GM12878 (cell line): ENCODE results near the gene MYBL2. TPM values are rescaled to one million over a fixed set of nuclear protein-coding genes. Genes with fewer than 3 reads are reported as not detected.

Experiments
- ATAC-seq: fragments of 200-7000 bp; cut with Tn5 transposase; 3 replicates; pipeline ENCODE4 v1.9.1; 2020; ENCODE audit warnings: mild to moderate bottlenecking, moderate library complexity
- BruUV-seq: library from RNA; stranded (reverse); fragments of 400-500 nt; replicated peaks from 2 replicates; lab custom pipeline; 2021; lab: Mats Ljungman, UMichigan
- CTCF ChIA-PET: fragments of 300-600 bp; sonication (Branson Sonifier 250); formaldehyde crosslinking; extraction: SDS; loops from one replicate; lab custom pipeline; 2021; ENCODE audit warnings: inconsistent platforms; lab: Yijun Ruan, JAX
- POLR2A ChIA-PET: fragments of 350-600 bp; formaldehyde crosslinking; extraction: SDS; loops from one replicate; lab custom pipeline; 2021; ENCODE audit warnings: inconsistent platforms; lab: Charles Lee
- RAD21 ChIA-PET: fragments of 300-600 bp; sonication (Branson Sonifier 250); formaldehyde crosslinking; loops from one replicate; lab custom pipeline; 2023; ENCODE audit warnings: antibody characterized with exemption; ENCODE audit not compliant: unreplicated experiment; lab: Charles Lee
- SMC1A ChIA-PET: fragments of 300-600 bp; sonication (Branson Sonifier 250); formaldehyde crosslinking; loops from one replicate; lab custom pipeline; 2023; ENCODE audit not compliant: unreplicated experiment, uncharacterized antibody; lab: Charles Lee
- DNase-seq: peaks from one replicate; pipeline ENCODE4 v3.0.0-alpha.2; 2011; ENCODE audit warnings: low read depth, low spot score
- FAIRE-seq: peaks from 3 replicates; lab custom pipeline; 2011; peaks lifted over from hg19 to GRCh38; lab: Jason Lieb, UNC
- H2AFZ ChIP-seq: 2 replicates; pipeline ENCODE4 v1.6.0; 2011; ENCODE audit warnings: low read depth, low read length, control low read depth; ENCODE audit not compliant: control insufficient read depth
- H3K27ac ChIP-seq: 2 replicates; pipeline ENCODE4 v1.5.1; 2011; ENCODE audit warnings: control low read depth; ENCODE audit not compliant: control insufficient read depth, insufficient read depth
- H3K27me3 ChIP-seq, 2 experiments: replicated peaks in 1 of 2; 2 replicates each; pipeline versions ENCODE4 v1.6.0 to v1.6.1; 2011; ENCODE audit warnings: low read length in 1 of 2; ENCODE audit not compliant: control insufficient read depth in 2 of 2, insufficient read depth in 2 of 2
- H3K36me3 ChIP-seq, 2 experiments: 2 replicates each; pipeline ENCODE4 v1.5.1; 2011; ENCODE audit warnings: low read length in 1 of 2; ENCODE audit not compliant: control insufficient read depth in 2 of 2, insufficient read depth in 2 of 2
- H3K4me1 ChIP-seq: 2 replicates; pipeline ENCODE4 v1.6.1; 2011; ENCODE audit warnings: mild to moderate bottlenecking, low read length, moderate library complexity, mixed read lengths; ENCODE audit not compliant: control insufficient read depth, insufficient read depth
- H3K4me2 ChIP-seq: 2 replicates; pipeline ENCODE4 v1.6.0; 2011; ENCODE audit warnings: control low read depth; ENCODE audit not compliant: control insufficient read depth, insufficient read depth
- H3K4me3 ChIP-seq: fragments of 200-600 bp; sonication (generic); 2 replicates; pipeline ENCODE4 v1.5.1; 2016
- H3K79me2 ChIP-seq: 2 replicates; pipeline ENCODE4 v1.6.0; 2011; ENCODE audit warnings: low read length; ENCODE audit not compliant: control insufficient read depth, insufficient read depth
- H3K9ac ChIP-seq: 2 replicates; pipeline ENCODE4 v1.8.0; 2011; ENCODE audit warnings: low read length, control low read depth, mixed read lengths; ENCODE audit not compliant: control insufficient read depth, insufficient read depth
- H3K9me3 ChIP-seq: replicated peaks from 3 replicates; pipeline ENCODE4 v1.5.1; 2011; ENCODE audit warnings: mild to moderate bottlenecking, low read length; ENCODE audit not compliant: control insufficient read depth, insufficient read depth
- H4K20me1 ChIP-seq: 2 replicates; pipeline ENCODE4 v1.6.0; 2011; ENCODE audit not compliant: control insufficient read depth, insufficient read depth
- ASH2L ChIP-seq: fragments of 300-600, 200-600 bp; sonication (generic); IDR thresholded peaks from 2 replicates; pipeline ENCODE4 v1.6.1; 2017; ENCODE audit warnings: low read depth, mild to moderate bottlenecking, borderline replicate concordance
- GATAD2B ChIP-seq: fragments of 450-650 bp; conservative IDR thresholded peaks from 2 replicates; pipeline ENCODE4 v1.6.1; 2017; ENCODE audit warnings: low read depth, mild to moderate bottlenecking, moderate library complexity
- RAD51 ChIP-seq: fragments of 450-650 bp; IDR thresholded peaks from 2 replicates; pipeline ENCODE4 v1.6.1; 2016; ENCODE audit warnings: moderate library complexity, mild to moderate bottlenecking, inconsistent platforms
- STAT1 ChIP-seq: fragments of 450-650 bp; conservative IDR thresholded peaks from 2 replicates; pipeline ENCODE4 v1.6.1; 2014; ENCODE audit warnings: antibody characterized with exemption, mild to moderate bottlenecking
- ZSCAN29 ChIP-seq: fragments of 450-650 bp; IDR thresholded peaks from 2 replicates; pipeline ENCODE4 v1.6.1; 2017; ENCODE audit warnings: mild to moderate bottlenecking, moderate library complexity
- WGBS: methylation state at CpG from one replicate; pipeline ENCODE4 v1.1.6; 2016; ENCODE audit warnings: low lambda C conversion rate; ENCODE audit not compliant: insufficient replicate concordance, insufficient coverage; ENCODE audit errors: missing lambda C conversion rate; 5-methylcytosine and 5-hydroxymethylcytosine counted together
- in situ Hi-C: fragments of 300-500 bp; cut with MboI; formaldehyde crosslinking; loops from 9 replicates; pipeline ENCODE4 v1.14.3; 2018; ENCODE audit warnings: mixed read lengths
- intact Hi-C: fragments of 100-400 bp; cut with micrococcal nuclease; formaldehyde crosslinking; loops from one replicate; pipeline ENCODE4 v1.14.2; 2022; ENCODE audit not compliant: unreplicated experiment
- polyA plus RNA-seq, 11 experiments: library from polyadenylated mRNA; depleted of rRNA in 4 of 11; unstranded in 6 of 11; stranded (reverse) in 5 of 11; fragments of >200 nt; fragmentation: Nextera tagmentation in 4 of 11; fragmentation: Illumina TruSeq in 1 of 11; extraction: Ambion mirVana in 4 of 11; extraction: Trizol in 1 of 11; gene quantifications; 1 replicate in 1 of 11; 2 replicates in 10 of 11; pipeline versions ENCODE4 v1.2.1 to v1.2.3, GENCODE V29; 2011 to 2016; ENCODE audit warnings: inconsistent platforms in 2 of 11, missing spikeins in 2 of 11, low read depth in 1 of 11
- total RNA-seq, 4 experiments: library from RNA; depleted of rRNA in 3 of 4; stranded (reverse); fragments of >200 nt in 3 of 4; fragmentation: Illumina TruSeq in 1 of 4; extraction: Trizol in 1 of 4; gene quantifications; 2 replicates each; pipeline versions ENCODE4 v1.2.1 to v1.2.3, GENCODE V29; 2013 to 2021

Gene MYBL2
- total and polyA plus RNA-seq, 10 of the 15 experiments (the other 5 are each of a cell fraction or from before 2014, with no cell fraction given) = 4.5 to 213 (median 74.2) TPM

DNA sequence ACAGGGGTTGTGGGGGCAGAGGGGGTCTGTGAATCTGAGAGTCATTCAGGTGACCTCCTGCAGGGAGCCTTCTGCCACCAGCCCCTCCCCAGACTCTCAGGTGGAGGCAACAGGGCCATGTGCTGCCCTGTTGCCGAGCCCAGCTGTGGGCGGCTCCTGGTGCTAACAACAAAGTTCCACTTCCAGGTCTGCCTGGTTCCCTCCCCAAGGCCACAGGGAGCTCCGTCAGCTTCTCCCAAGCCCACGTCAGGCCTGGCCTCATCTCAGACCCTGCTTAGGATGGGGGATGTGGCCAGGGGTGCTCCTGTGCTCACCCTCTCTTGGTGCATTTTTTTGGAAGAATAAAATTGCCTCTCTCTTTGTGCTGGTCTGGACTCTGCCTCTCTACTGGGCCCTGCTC lies 49.2 kb downstream of the MYBL2 start (continued):
- TF ChIP-seq RAD51 (no peak), STAT1 (no peak), ZSCAN29 (no peak)

DNA sequence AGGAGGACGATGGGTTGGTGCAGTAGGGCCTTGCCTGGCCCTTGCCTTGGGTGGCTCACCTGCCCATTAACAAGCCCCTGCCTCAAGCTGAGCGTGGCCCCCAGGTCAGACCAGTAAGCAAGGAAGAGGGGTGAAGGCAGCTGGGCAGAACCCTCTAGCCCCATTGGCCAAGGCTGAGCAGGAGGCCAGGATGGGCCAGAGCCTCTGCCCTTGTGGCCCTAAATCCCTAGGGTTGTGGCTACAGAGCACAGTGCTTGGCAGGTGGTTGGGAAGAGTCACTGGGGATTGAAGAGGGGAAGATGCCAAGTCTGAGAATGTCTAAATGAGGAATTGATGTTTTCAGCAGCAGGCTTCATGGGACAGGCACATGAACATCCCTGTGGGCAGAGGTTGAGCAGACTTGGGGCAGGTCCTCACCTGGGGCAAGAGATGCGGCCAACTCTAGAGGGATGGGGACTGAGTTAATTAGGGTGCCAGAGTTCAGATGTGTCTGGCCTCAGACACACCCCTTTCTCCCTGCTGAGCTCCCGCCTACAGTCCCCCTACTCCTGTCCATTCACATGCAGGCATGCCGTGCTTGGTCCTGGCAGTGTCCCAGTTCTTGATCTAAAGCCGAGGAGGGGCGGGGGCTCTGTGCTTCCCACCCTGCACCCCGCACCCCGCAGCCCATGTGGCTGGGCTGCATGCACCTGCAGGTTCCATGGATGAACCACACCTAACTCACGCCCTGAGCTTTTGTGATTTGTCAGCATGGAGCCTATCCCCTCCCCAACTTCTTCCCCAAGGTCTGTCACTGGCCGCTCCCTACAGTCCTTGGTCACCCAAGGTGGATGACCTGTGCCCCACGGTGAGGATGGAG lies 50.1 kb downstream of the MYBL2 start:
- Histone ChIP-seq H2AFZ (no peak overlapping the region), H3K4me2 (no peak overlapping the region), H3K27ac (no peak overlapping the region), H3K36me3 (peaks cover 9 to 29% of the 10 kb centered on the region in 2 experiments; a peak in 3 of 4 replicates), H3K79me2 (no peaks in the 10 kb centered on the region), H4K20me1 (no peaks in the 10 kb centered on the region), H3K27me3 (no peaks in the 10 kb centered on the region), H3K9ac (no peak overlapping the region), H3K9me3 (no peaks in the 10 kb centered on the region; the same call in 1 of the 3 replicates), H3K4me1 (peaks cover 3% of the 10 kb centered on the region; the same call in 1 of the 2 replicates), H3K4me3 (no peak overlapping the region)
- in situ Hi-C loops (no loop called here), intact Hi-C loops (no loop called here)
- no TSS peak for BruUV-seq
- ATAC-seq (no peak), DNase-seq (no peak), FAIRE-seq (no peak)
- no peak for TF ChIP-seq ASH2L
- TF ChIP-seq GATAD2B = no peak
- ChIA-PET SMC1A (interaction anchor here (1.9 to 2.5 kb wide), 2 partner anchors 11 to 16 kb away, joined by 8 to 10 read pairs; partner anchors contain the start of gene GTSF1L), POLR2A (interaction anchor here (0.6 to 0.9 kb wide), 2 partner anchors 19 to 33 kb away, joined by 3 to 7 read pairs; no protein-coding TSS in a partner anchor), CTCF (no interaction called here), RAD21 (no interaction called here)
- 96% methylated on average over 11 of the region's 12 CpGs for WGBS
